Esophagus squamous epithelium (tissue), 4 donors: Measurements from ENCODE around the gene APH1A.

Source experiments
- POLR2A ChIP-seq, 4 donors: fragments of 450-650 bp; IDR thresholded peaks; one replicate each; pipeline ENCODE4 v1.6.1; 2017; ENCODE audit warnings: antibody characterized with exemption in 4 of 4, mild to moderate bottlenecking in 4 of 4, moderate library complexity in 3 of 4
- TF ChIP-seq, protein P1 (sequence below), 6 experiments: fragments of 450-650 bp in 4 of 6; fragments of 200-600 bp in 2 of 6; sonication (generic) in 2 of 6; IDR thresholded peaks; one replicate each; pipeline ENCODE4 v1.5.1; 2016 to 2019; ENCODE audit warnings: antibody characterized with exemption in 6 of 6, mild to moderate bottlenecking in 4 of 6, moderate library complexity in 4 of 6

DNA sequence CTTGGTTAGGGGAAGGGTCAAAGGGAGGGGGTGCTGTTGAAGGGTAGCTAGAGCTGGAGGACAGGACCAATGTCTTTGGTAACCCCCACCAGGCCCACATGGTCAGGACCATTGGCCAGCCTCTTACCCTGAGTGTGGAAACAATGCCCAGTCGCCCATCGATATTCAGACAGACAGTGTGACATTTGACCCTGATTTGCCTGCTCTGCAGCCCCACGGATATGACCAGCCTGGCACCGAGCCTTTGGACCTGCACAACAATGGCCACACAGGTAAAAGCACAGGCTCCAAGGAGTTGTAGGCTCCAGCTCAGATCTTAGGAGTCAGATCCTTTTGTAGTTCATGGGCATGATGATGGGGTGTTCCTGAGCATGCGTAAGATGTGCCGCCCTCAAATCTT, 7.4 kb downstream of the APH1A start:
- TF ChIP-seq, protein P1, sequence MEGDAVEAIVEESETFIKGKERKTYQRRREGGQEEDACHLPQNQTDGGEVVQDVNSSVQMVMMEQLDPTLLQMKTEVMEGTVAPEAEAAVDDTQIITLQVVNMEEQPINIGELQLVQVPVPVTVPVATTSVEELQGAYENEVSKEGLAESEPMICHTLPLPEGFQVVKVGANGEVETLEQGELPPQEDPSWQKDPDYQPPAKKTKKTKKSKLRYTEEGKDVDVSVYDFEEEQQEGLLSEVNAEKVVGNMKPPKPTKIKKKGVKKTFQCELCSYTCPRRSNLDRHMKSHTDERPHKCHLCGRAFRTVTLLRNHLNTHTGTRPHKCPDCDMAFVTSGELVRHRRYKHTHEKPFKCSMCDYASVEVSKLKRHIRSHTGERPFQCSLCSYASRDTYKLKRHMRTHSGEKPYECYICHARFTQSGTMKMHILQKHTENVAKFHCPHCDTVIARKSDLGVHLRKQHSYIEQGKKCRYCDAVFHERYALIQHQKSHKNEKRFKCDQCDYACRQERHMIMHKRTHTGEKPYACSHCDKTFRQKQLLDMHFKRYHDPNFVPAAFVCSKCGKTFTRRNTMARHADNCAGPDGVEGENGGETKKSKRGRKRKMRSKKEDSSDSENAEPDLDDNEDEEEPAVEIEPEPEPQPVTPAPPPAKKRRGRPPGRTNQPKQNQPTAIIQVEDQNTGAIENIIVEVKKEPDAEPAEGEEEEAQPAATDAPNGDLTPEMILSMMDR (IDR thresholded peaks at IDR 0.05): no peak
- TF ChIP-seq POLR2A (IDR thresholded peaks at IDR 0.05): no peak
